IPS-18c (cell line): ENCODE measurements around the gene TRAPPC2L.

ENCODE experiments used
- H3K4me3 ChIP-seq: 2 replicates; pipeline ENCODE4 v1.7.0; 2013; ENCODE audit warnings: low read depth, mild to moderate bottlenecking, low read length, moderate library complexity; ENCODE audit not compliant: insufficient read depth
- H3K9me3 ChIP-seq: one replicate; pipeline ENCODE4 v1.6.1; 2013; ENCODE audit warnings: mild to moderate bottlenecking, low read length, moderate library complexity; ENCODE audit not compliant: control insufficient read depth, insufficient read depth

The TRAPPC2L gene

DNA sequence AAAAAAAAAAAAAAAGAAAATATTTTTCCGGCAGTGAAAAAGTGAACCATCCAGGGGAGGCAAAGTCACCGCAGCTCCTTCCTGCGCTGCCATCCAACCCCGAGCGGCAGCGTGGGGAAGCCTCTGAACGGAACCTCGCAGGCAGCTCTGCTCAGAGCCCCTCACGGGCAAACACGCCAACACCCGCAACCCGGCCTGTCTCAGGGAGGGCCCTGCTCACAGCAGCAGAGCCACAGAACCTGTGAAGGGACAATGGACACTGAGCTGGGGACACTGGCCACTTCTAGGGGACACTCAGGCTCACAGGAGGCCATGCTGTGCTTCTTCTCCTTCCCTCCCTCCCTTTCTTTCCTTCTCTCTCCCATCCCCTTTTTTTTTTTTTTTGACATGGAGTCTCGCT is 23.8 kb upstream of the TRAPPC2L start:
- Histone ChIP-seq H3K4me3 (no peak overlapping the region), H3K9me3 (no peaks in the 10 kb centered on the region)

DNA sequence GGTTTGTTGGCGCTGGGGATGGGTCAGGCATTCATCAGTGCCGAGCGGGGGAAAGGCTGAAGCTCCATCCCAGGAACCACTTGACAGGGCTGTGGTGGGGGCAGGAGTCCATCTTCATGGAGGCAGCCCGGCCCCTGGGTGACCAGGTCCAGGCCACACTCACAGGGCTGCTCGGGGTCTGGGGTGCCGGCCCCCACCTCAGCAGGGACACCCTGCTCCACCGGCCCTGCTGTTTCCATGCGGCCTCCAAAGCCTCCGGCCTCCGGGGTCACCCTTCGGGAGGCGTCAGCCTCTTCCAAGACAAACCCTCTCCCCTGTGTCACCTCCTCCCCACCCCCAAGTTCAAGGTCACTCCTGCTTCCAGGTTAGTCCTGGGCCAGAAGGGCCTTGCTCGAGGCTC is 22.3 kb upstream of the TRAPPC2L start:
- Histone ChIP-seq H3K4me3 (no peak overlapping the region), H3K9me3 (no peaks in the 10 kb centered on the region)

DNA sequence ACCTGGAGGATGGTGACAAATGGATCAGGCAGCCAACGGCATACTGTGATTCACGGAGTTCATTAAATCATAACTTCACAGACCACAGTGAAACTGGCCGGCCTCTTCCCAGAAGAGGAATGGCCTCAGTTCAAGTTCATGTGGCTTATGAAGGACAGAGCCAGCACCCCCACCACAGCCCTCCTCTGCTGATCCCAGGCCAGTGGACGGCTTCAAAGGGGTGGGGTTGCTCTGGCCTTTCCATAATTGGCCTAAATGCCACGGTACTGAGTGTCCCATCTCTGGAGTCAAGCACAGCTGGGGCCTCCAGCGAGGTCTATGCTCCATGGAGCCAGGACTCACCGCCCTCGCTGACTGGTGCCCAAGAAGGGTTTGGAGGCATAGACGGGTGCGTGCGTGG is 21.5 kb upstream of the TRAPPC2L start:
- H3K4me3 ChIP-seq, result no peak overlapping the region

DNA sequence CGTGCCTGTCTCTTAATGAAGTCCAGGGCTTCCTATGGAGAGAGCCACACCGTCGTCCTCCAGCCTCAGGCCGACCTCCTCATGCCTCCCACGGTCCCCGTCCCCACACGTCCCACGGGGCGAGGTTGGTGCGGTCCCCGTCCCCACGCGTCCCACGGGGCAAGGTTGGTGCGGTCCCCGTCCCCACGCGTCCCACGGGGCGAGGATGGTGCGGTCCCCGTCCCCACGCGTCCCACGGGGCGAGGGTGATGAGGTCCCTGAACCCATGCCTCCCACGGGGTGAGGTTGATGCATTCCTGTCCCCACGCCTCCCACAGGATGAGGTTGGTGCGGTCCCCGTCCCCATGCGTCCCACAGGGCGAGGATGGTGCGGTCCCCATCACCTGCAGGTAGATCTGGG is 21.1 kb upstream of the TRAPPC2L start:
- H3K9me3 ChIP-seq, result no peaks in the 10 kb centered on the region
- no peak overlapping the region for H3K4me3 ChIP-seq

More for the DNA sequence above, 21.5 kb upstream of the TRAPPC2L start:
- no peaks in the 10 kb centered on the region for H3K9me3 ChIP-seq

DNA sequence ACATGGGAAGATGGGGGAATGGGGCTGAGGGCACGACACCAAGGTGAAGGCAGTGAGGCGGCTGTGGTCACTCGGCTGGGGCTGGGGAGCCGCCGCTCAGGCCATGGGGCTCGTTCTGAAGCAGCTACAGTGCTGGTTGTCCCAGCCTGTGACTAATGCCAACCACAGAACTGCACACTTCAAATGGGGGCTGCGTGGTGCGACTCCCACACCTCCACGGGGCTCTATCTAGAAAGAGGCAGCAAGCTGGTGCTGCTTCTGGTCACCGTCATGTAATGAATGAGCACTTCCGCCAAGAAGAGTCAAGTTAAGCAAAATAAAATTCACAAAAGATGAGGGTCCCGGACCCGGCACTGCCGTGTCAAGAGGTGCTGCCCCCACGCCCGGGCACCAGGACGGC is 20.1 kb upstream of the TRAPPC2L start:
- Histone ChIP-seq H3K9me3 (no peaks in the 10 kb centered on the region), H3K4me3 (no peak overlapping the region)

DNA sequence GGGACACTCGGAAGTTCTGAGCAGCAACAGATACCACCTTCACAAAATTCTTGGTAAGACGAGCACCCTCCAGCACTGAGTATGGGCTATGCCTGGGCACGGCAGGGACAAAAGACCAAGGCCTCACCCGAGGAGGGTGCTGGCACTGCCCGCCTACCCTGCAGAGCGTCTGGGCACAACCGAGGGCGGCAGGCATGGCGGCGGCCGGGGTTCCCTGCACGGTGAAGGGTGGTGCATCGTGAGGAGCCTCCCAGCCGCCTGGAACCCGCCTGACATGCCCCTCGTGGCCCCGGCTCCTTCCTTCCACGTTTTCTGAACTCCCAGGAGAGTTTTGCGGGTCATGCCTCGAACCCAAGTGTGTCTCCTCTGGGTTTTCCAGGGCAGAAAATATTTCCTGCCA is 19.1 kb upstream of the TRAPPC2L start:
- H3K4me3 ChIP-seq, result no peak overlapping the region
- H3K9me3 ChIP-seq, result no peaks in the 10 kb centered on the region

DNA sequence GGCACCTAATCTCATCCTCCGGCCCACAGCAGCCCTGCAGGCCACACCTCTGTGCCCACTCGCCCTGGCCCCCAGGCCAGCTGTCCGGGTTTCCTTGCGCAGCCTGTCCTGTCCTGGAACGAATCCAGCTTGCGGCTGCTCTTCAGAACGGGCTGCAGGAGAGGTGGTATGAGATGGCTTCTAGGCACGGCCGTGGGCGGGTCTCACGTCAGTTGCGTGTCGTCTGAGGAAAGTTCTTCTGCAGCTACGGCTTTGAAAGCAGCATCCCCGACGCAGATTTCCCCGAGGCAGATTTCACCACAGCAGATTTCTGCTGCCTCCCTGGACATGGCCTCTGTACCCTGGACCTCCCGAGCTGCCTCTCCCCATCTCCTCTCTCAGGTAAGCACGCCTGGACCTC is 18.4 kb upstream of the TRAPPC2L start:
- Histone ChIP-seq H3K9me3 (no peaks in the 10 kb centered on the region), H3K4me3 (no peak overlapping the region)

DNA sequence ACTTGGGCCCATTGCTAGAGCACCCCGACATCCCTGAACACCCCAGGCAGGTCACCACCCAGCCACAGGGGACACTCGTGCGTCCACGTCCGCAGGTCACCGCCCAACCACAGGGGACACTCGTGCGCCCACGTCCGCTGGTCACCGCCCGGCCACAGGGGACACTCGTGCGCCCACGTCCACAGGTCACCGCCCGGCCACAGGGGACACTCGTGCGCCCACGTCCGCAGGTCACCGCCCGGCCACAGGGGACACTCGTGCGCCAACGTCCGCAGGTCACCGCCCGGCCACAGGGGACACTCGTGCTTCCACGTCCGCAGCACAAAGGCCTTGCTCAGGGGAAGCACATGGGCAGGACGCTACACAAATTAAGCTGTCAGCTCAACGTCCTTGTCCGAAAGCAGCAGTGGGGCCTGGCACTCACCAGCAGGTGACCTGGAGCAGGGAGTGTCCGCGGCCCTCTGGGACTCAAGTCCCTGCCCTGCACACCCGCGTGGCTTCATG is 17.8 kb upstream of the TRAPPC2L start:
- H3K4me3 ChIP-seq, result no peak overlapping the region
- no peaks in the 10 kb centered on the region for H3K9me3 ChIP-seq

DNA sequence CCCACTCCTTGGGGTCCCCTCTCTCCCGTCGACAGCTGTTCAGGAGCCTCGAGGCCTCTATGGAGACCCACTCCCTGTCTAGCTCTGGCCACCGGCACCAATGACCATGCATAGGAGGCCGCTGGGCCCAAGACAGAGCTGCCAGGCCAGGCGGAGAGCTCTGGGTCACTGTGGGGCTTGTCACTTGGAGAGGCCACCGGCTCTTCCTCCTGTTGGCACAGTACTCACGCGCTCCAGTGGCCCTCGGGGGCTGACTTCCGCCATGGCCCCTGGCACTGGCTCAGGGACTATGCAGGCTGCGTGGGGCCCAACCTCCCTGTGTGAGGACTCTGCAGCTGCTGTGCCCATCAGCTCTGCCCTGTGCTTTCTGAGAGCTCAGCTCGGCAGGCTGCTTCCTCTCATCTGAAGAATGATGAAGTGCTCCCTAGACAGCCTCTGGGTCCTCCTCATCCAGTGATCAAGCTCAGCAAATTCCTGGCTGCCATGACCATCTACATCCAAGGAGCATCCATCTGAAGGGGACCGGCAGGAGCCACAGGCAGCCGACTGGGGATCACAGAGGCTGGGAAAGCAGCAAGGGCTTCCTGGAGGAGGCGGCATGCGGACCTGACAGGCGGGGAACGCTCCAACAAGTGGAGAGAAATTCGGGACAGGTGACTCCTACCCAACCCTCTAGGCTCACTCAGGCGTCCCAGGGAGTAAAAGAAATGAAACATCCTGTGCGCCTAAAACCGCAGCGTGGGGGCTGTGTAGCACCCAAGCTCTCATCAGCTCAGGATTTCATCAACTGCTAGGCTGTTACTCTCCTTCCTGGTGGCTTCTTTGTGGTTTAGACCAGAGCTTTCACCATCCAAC is 17.0 kb upstream of the TRAPPC2L start:
- no peaks in the 10 kb centered on the region for H3K9me3 ChIP-seq

DNA sequence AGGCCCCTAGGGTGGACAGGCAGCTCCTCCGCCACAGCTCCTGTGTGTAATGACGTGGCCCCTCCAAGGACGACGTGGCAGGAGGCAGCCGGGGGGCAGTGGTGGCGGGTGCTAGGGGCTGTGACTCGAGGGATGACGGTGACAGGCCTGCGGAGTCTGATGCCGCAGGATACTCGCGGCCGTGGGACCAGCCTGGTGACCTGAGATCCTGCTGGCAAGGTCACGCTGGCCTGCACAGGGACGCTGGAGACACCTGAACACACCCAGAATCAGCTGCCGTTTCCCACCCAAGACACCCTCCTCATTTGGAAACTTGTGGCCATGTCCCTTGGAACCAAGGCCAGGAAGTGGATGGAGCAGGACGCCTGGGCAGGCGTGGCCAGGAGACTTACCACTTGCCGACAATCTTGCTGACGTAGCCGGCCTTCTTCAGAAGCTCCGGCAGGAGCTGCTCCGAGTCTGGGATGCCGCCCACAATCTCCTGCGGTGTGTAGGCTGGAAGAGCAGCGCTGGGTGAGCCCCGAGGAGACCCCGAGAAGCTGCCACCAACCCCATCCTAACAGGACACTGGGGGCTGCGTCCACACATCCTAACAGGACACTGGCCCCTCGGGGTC is 16.2 kb upstream of the TRAPPC2L start:
- no peak overlapping the region for H3K4me3 ChIP-seq

More for the DNA sequence above, 17.0 kb upstream of the TRAPPC2L start:
- no peak overlapping the region for H3K4me3 ChIP-seq

DNA sequence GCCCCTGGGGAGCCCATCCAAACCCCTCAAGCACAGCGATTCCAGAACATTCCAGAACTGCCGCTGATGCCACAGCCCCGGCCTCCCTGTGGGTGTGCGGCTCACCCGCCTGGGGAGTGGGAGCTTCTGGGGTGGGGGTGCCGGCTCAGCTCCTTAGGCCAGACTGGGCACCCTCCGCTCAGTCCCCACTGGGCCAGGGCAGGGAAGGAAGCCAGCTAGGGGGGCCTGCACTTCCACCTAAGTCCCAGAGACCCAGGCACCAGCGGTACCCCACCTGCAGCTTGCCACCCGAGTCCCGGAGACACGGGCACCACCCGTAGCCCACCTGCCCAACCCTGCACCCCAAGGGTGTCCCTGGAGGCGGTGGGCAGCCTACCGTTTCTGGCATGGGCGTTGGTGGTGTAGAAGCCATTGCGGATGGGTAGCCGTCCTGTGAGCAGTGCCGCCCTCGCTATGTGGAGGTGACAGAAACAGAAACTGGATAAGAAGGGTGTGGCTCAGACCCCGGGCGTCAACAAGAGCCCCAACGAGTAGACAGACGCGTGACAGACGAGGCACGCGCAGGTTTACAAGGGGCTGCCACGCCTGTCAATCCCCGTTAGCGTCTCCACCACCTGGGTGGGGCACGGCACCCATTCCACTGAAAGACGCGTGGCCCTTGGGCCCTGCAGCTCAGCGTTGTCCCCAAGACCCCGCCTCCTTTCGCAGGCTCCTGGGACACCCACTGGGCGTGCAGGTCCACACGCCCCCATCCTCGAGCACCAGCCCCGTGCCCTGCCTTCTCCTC is 15.2 kb upstream of the TRAPPC2L start:
- Histone ChIP-seq H3K4me3 (no peak overlapping the region), H3K9me3 (no peaks in the 10 kb centered on the region)

More for the DNA sequence above, 16.2 kb upstream of the TRAPPC2L start:
- no peaks in the 10 kb centered on the region for H3K9me3 ChIP-seq

DNA sequence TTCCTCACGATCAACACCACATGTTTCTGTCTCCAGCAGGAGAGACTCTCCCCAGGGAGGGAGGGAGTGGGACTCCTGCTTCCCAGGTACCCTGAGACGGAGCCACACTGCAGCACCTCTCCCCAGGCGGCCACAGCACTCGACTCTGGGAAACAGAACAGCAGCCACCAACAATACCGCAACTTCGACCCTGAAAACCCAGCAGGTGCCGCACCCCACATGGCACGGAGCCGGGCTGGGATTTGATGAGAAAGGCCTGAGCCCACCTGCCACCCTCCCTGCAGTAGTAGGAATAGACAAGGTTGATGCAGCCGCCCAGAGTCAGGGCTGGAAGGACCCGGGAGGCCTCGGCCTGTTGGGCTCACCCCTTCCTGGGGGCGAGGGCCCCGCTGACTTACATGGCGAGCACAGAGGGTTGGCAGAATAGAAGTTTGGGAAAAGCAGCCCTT is 14.6 kb upstream of the TRAPPC2L start:
- no peaks in the 10 kb centered on the region for H3K9me3 ChIP-seq
- no peak overlapping the region for H3K4me3 ChIP-seq

DNA sequence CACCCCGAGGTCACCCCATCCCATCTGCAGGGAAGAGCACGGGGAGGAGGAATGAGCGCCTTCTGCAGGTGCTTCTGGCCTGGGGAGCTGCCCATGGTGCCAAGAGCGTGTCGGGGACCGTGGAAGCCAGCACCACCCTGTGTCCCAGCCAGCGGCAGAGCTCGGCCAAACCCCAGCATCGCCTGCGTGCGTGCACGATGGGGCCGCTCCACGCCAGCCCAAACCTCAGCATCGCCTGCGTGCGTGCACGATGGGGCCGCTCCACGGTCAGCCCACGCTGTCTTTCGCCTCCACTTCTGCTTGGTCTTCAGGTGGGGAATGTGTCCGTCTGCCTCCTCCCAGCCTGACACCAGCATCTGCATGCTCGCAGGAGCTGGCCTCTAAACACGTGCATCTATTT is 14.1 kb upstream of the TRAPPC2L start:
- H3K9me3 ChIP-seq, result no peaks in the 10 kb centered on the region
- no peak overlapping the region for H3K4me3 ChIP-seq

DNA sequence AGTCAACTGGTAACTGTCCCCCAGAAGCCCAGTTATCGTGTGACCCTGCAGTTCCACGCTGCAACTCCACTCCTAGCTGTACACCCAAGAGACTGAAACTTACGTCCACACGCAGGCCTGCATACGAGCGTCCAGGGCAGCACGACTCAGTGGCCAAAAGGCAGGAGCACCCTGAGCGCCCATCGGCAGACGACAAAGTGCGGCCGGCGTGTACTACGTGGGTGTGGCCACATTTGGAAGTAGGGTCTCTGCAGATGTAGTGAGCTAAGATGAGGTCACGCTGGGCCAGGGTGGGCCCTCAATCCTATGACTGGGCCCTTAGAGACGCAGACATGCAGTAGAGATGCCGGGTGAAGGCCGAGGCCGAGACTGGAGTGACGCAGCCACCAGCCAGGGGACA is 13.7 kb upstream of the TRAPPC2L start:
- no peak overlapping the region for H3K4me3 ChIP-seq

DNA sequence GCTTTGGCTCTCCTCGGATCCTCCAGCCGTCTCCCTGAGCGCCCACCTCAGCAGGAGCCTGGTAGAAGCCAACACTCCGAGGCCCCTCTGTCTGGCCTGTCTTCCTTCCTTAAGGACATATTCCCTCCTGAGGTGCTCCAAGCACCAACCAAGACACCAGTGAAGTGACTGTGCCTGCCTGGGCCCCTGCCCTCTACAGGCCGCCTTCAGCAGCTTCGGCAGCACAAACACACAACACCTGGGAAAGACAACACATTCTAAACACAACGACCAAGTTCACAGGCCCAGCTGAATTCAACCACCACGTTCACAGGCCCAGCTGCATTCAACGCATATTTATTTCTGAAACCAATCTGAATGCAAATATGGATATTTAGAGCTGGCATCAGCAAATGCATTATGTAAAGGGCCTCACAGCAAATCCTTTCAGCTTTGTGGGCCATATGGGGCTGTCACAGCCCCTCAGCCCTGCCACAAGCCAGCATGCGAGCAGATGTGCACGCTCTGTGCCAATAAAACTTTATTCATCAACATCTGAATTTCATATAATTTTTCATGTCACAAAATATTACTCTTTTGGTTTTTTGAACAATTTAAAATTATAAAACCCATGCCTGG is 12.4 kb upstream of the TRAPPC2L start:
- Histone ChIP-seq H3K9me3 (no peaks in the 10 kb centered on the region), H3K4me3 (no peak overlapping the region)

More for the DNA sequence above, 13.7 kb upstream of the TRAPPC2L start:
- no peaks in the 10 kb centered on the region for H3K9me3 ChIP-seq

DNA sequence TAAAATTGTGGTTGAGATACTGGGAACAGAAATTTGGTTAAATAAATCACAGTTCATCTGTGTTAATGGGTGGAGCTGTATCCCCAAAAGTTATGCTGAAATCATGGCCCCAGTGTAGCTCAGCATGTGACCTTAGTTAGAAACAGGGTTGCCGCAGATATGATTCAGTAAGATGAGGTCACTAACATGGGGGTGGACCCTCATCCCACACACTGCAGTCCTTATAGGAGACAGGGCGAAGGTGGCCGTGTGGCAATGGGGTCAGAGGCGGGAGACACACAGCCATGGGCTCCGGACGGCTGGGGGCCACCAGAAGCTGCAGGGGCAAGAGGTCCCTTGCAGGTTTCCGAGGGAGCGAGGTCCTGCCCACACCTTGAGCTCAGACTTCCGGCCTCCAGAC is 10.8 kb upstream of the TRAPPC2L start:
- Histone ChIP-seq H3K4me3 (no peak overlapping the region), H3K9me3 (no peaks in the 10 kb centered on the region)

DNA sequence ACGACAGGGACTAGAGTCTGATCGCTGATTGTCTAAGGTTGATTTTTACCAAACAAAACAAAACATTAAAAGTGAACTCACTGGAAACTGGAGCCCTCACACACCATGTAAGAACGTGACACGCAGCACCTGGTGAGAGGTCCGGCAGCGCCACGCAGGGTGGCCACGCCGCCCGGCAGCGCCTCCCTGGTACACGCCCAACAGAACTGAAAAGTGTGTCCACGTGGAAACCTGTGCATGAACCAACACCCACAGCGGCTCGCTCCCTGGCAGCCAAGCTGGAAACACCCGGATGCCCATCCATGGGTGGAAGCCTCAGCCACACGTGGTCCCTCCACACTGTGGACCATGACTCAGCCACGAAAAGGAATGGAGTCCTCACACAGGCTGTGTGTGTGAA is 9.3 kb upstream of the TRAPPC2L start:
- H3K9me3 ChIP-seq, result peaks cover 2% of the 10 kb centered on the region
- H3K4me3 ChIP-seq, result no peak overlapping the region
